Hypothalamus (tissue), 51 donors: Measurements from ENCODE around the gene FOXO1.

Experiments used
- DNase-seq, 51 donors: peaks; one replicate each; lab custom pipeline; 2025; lab: John Stamatoyannopoulos, UW

The FOXO1 gene

GRCh38 chr13:40517486-40518480 is 148.7 kb downstream of the FOXO1 start:
- no peak for DNase-seq

GRCh38 chr13:40515702-40516101 is 150.7 kb downstream of the FOXO1 start:
- no peak for DNase-seq

GRCh38 chr13:40514802-40515201 is 151.6 kb downstream of the FOXO1 start:
- no peak for DNase-seq

GRCh38 chr13:40509876-40510275 is 156.6 kb downstream of the FOXO1 start:
- no peak for DNase-seq

DNA sequence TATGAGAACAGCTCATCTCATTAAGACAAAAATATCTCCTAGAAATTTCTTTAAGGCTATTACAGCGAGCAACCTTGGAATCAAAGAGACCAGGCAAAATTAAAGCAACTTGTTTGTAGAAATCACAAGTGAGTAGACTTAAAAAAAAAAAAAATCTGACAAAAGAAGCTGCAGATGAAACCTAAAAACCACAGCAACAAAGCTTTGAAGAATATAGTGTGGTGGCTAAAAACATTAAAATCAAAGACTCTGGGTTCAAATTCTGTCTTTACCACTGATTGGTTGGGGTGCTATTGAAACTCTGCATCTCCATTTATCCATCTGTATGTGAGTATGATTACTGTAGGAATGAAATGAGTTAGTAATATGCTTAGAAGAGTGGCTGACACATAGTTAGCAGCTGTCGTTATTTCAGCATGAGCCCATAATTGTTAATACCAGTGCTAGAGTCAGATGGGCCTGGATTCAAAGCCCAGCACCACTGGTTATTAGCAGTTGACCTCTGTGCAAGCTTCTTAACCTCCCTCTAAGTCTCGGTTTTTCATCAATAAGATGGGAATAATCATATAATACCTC is 157.6 kb downstream of the FOXO1 start:
- DNase-seq: no peak

- DNase-seq: peak in 1 of 51 donors; percentile 7
Observed at GRCh38 chr13:40508127-40508526, 158.3 kb downstream of the FOXO1 start.

DNA sequence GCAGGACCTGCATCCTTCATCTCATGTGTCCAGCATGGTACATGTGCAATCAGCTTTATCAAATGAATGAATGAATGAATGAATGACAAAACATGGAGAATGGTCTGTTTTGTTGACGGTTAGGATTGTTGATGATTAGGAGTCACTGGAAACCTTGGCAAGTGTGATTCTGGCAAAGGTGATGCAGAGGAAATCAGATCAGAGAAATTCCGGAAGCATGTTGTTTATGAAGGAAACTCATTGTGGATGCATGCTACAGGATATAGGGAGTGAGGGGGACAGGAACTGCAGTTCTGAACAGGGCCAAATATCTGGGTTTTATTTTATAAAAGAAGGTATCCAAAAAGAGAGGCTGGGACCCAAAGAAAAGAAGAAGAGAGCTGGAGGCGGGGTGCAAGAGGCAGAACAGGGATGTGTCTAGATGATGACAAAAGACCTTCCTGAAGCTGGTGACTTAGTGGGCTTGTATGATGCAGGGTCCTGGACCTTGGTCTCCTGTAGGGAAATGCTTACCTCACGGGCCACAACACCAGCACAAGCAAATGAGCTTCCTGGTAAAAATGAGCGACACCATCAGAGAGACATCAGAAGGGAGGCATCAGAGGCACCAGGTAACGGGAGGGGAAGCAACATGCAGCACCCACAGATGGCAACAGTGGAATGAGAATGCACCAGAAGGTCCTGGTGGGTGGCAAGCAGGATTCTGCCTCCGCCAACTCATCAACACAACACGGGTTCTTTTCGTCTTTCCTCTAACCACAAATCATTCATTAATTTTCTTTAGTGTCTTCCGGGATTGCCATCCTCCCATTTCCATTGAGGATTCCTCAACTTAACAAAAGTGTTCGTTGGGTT is 159.6 kb downstream of the FOXO1 start:
- DNase-seq: no peak
